ENCODE measurements around the gene TCHP.

DNA sequence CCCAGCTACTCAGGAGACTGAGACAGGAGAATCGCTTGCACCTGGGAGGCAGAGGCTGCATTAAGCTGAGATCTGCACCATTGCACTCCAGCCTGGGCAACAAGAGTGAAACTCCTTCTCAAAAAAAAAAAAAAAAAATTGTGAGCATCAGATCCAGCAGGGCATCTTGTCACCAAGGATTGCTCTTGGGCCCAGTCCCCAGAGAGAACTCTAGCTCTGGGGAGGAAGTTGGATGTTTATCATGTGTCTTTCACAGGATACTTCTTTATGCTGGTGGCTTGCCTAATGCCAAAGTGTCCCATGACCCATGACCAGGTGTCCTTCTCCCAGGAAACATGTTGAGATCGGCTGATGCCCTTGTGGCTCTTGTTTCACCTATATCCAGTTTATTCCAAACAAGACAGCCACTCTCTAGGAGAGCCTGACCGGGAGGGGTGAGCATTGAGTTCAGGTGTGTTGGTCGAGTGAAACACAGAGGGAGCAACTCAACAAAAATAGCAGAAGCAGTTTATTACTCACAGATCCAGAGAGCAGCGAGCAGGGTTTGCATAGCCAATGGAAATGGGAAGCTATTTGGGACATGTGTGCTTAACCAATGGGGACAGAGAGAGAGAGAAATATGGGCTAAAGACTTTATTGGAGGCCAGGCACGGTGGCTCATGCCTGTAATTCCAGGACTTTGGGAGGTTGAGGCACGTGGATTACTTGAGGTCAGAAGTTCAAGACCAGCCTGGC is 6.6 kb upstream of the TCHP start:
- TF ChIP-seq, protein P1, sequence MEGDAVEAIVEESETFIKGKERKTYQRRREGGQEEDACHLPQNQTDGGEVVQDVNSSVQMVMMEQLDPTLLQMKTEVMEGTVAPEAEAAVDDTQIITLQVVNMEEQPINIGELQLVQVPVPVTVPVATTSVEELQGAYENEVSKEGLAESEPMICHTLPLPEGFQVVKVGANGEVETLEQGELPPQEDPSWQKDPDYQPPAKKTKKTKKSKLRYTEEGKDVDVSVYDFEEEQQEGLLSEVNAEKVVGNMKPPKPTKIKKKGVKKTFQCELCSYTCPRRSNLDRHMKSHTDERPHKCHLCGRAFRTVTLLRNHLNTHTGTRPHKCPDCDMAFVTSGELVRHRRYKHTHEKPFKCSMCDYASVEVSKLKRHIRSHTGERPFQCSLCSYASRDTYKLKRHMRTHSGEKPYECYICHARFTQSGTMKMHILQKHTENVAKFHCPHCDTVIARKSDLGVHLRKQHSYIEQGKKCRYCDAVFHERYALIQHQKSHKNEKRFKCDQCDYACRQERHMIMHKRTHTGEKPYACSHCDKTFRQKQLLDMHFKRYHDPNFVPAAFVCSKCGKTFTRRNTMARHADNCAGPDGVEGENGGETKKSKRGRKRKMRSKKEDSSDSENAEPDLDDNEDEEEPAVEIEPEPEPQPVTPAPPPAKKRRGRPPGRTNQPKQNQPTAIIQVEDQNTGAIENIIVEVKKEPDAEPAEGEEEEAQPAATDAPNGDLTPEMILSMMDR (IDR thresholded peaks at IDR 0.05), result no peak
- TF ChIP-seq POLR2A (IDR thresholded peaks at IDR 0.05), result no peak
- TF ChIP-seq EP300 (IDR thresholded peaks at IDR 0.05), result no peak
- TF ChIP-seq POLR2AphosphoS5 (IDR thresholded peaks at IDR 0.05), result no peak
